SU-DHL-6 (cell line): Measurements from ENCODE around the gene GJA4.

Source experiments
- H2AFZ ChIP-seq: fragments of 200-600 bp; sonication (generic); 2 replicates; pipeline ENCODE4 v1.6.1; 2014; ENCODE audit warnings: low read depth, mild to moderate bottlenecking, moderate library complexity, mixed read lengths, antibody characterized with exemption, low read length; ENCODE audit not compliant: severe bottlenecking
- H3F3A ChIP-seq: fragments of 200-600 bp; shearing (Covaris generic); 2 replicates; pipeline ENCODE4 v1.6.0; 2016; ENCODE audit warnings: antibody characterized with exemption, mild to moderate bottlenecking; ENCODE audit not compliant: insufficient read depth
- H3K27ac ChIP-seq: fragments of 200-600 bp; sonication (generic); 2 replicates; pipeline ENCODE4 v1.5.1; 2016; ENCODE audit warnings: low read depth, mild to moderate bottlenecking, low read length, moderate library complexity, mixed read lengths
- H3K27me3 ChIP-seq: fragments of 200-600 bp; sonication (generic), shearing (Covaris generic); 2 replicates; pipeline ENCODE4 v1.6.0; 2014; ENCODE audit warnings: mild to moderate bottlenecking, low read length
- H3K36me3 ChIP-seq: fragments of 200-600 bp; sonication (generic); 2 replicates; pipeline ENCODE4 v1.6.1; 2014; ENCODE audit warnings: mild to moderate bottlenecking, low read length, mixed read lengths
- H3K4me2 ChIP-seq: fragments of 300-600, 200-600 bp; shearing (Covaris generic), sonication (generic); 2 replicates; pipeline ENCODE4 v1.6.0; 2014; ENCODE audit warnings: low read length, low read depth, mild to moderate bottlenecking; ENCODE audit not compliant: poor library complexity, severe bottlenecking
- H3K4me3 ChIP-seq: fragments of 200-600 bp; sonication (generic); 2 replicates; pipeline ENCODE4 v1.5.1; 2014; ENCODE audit warnings: antibody characterized with exemption, low read length, mild to moderate bottlenecking, mixed read lengths; ENCODE audit not compliant: insufficient read depth, poor library complexity, severe bottlenecking
- H3K79me2 ChIP-seq: fragments of 200-600 bp; sonication (generic); 2 replicates; pipeline ENCODE4 v1.6.1; 2014; ENCODE audit warnings: mild to moderate bottlenecking, low read length, moderate library complexity; ENCODE audit not compliant: insufficient read depth
- H3K9ac ChIP-seq: fragments of 200-600 bp; sonication (generic); 2 replicates; pipeline ENCODE4 v1.7.0; 2014; ENCODE audit warnings: mild to moderate bottlenecking, low read length
- H3K9me2 ChIP-seq: fragments of 200-600 bp; sonication (generic); replicated peaks from 2 replicates; pipeline ENCODE4 v1.6.1; 2014; ENCODE audit warnings: low read length; ENCODE audit not compliant: insufficient read depth
- H3K9me3 ChIP-seq: fragments of 200-600 bp; sonication (generic); 2 replicates; pipeline ENCODE4 v1.6.1; 2014; ENCODE audit warnings: low read length, mixed read lengths; ENCODE audit not compliant: insufficient read depth
- H4K20me1 ChIP-seq: fragments of 200-600 bp; sonication (generic); 2 replicates; pipeline ENCODE4 v1.6.1; 2014; ENCODE audit warnings: low read depth, mild to moderate bottlenecking, antibody characterized with exemption, low read length, moderate library complexity, mixed read lengths
- CTCF ChIP-seq: fragments of 200-600 bp; sonication (generic); IDR thresholded peaks from one replicate; pipeline ENCODE4 v1.5.1; 2017; ENCODE audit warnings: antibody characterized with exemption, mild to moderate bottlenecking, low read length, moderate library complexity; ENCODE audit not compliant: insufficient read depth, poor library complexity, severe bottlenecking
- EZH2phosphoT487 ChIP-seq: fragments of 200-600 bp; sonication (generic), shearing (Covaris generic); conservative IDR thresholded peaks from 2 replicates; pipeline ENCODE4 v1.6.1; 2018; ENCODE audit warnings: mild to moderate bottlenecking, antibody characterized with exemption, low read length, moderate library complexity, mixed read lengths

The GJA4 gene

GRCh38 chr1:34842073-34842472 lies 49.3 kb downstream of the GJA4 start:
- Histone ChIP-seq H3K9ac (no peak overlapping the region), H3K27ac (no peak overlapping the region), H3K36me3 (no peaks in the 10 kb centered on the region), H3K9me2 (no peaks in the 10 kb centered on the region), H3K27me3 (no peaks in the 10 kb centered on the region), H3K4me2 (no peak overlapping the region), H3K79me2 (no peaks in the 10 kb centered on the region), H3K4me3 (no peak overlapping the region), H2AFZ (no peak overlapping the region), H4K20me1 (no peaks in the 10 kb centered on the region), H3K9me3 (no peaks in the 10 kb centered on the region), H3F3A (no peaks in the 10 kb centered on the region)
- TF ChIP-seq EZH2phosphoT487 = no peak
- no peak for TF ChIP-seq CTCF

- Histone ChIP-seq H3K4me2 (no peak overlapping the region), H3K79me2 (no peaks in the 10 kb centered on the region), H2AFZ (no peak overlapping the region), H3K9ac (no peak overlapping the region), H3K27ac (no peak overlapping the region), H3K36me3 (no peaks in the 10 kb centered on the region), H3K27me3 (no peaks in the 10 kb centered on the region), H3K4me3 (no peak overlapping the region), H3K9me3 (no peaks in the 10 kb centered on the region), H3K9me2 (no peaks in the 10 kb centered on the region), H3F3A (no peaks in the 10 kb centered on the region), H4K20me1 (no peaks in the 10 kb centered on the region)
- TF ChIP-seq EZH2phosphoT487 = no peak
- TF ChIP-seq CTCF = no peak
Measured at GRCh38 chr1:34842952-34843371, 50.2 kb downstream of the GJA4 start.

- Histone ChIP-seq H3K79me2 (no peaks in the 10 kb centered on the region), H3K4me2 (no peak overlapping the region), H3K9me2 (no peaks in the 10 kb centered on the region), H3K4me3 (no peak overlapping the region), H2AFZ (no peak overlapping the region), H3K9me3 (no peaks in the 10 kb centered on the region), H3K9ac (no peak overlapping the region), H3F3A (no peaks in the 10 kb centered on the region), H3K27ac (no peak overlapping the region), H3K27me3 (no peaks in the 10 kb centered on the region), H4K20me1 (no peaks in the 10 kb centered on the region), H3K36me3 (no peaks in the 10 kb centered on the region)
- no peak for TF ChIP-seq CTCF
- TF ChIP-seq EZH2phosphoT487 = no peak
Measured at GRCh38 chr1:34843392-34844251, 50.8 kb downstream of the GJA4 start.
